Chondrocyte (in vitro differentiated cells): ENCODE measurements around the gene ZDHHC16. TPM values are rescaled to one million over a fixed set of nuclear protein-coding genes. Genes with fewer than 3 reads are reported as not detected.
"Not testable (repeated sequence)": the region's sequence is repeated elsewhere in the genome, so short reads cannot be mapped to it uniquely, and the experiment has no call there.

Experiments used
- DNase-seq: peaks from one replicate; pipeline ENCODE4 v3.0.0; 2021; ENCODE audit warnings: mixed read lengths, low spot score
- H3K27ac Mint-ChIP-seq: one replicate; pipeline ENCODE4 v1.8.0; 2021; ENCODE audit warnings: mild to moderate bottlenecking, moderate library complexity, mixed read lengths; ENCODE audit not compliant: unreplicated experiment
- H3K27me3 Mint-ChIP-seq: 2 replicates; pipeline ENCODE4 v1.8.0; 2021; ENCODE audit warnings: low read depth, mixed read lengths
- H3K36me3 Mint-ChIP-seq: 2 replicates; pipeline ENCODE4 v1.8.0; 2021; ENCODE audit warnings: low read depth, mixed read lengths
- H3K4me1 Mint-ChIP-seq: 2 replicates; pipeline ENCODE4 v1.8.0; 2021; ENCODE audit warnings: low read depth, mild to moderate bottlenecking, mixed read lengths
- H3K4me3 Mint-ChIP-seq: one replicate; pipeline ENCODE4 v1.8.0; 2021; ENCODE audit warnings: mild to moderate bottlenecking, moderate library complexity, mixed read lengths; ENCODE audit not compliant: unreplicated experiment
- H3K9me3 Mint-ChIP-seq: 2 replicates; pipeline ENCODE4 v1.8.0; 2021; ENCODE audit warnings: low read depth, mixed read lengths
- total RNA-seq: library from RNA; stranded (reverse); gene quantifications from 3 replicates; pipeline ENCODE4 v1.2.1, GENCODE V29; 2021
- TF ChIP-seq, protein P1 (sequence below): fragments of 200-600 bp; sonication (generic); IDR thresholded peaks from 2 replicates; pipeline ENCODE4 v1.5.0; 2021; ENCODE audit warnings: antibody characterized with exemption, mild to moderate bottlenecking, moderate library complexity

The ZDHHC16 gene
- total RNA-seq, 1 donor from 2014 or later, result 50.4 TPM

DNA sequence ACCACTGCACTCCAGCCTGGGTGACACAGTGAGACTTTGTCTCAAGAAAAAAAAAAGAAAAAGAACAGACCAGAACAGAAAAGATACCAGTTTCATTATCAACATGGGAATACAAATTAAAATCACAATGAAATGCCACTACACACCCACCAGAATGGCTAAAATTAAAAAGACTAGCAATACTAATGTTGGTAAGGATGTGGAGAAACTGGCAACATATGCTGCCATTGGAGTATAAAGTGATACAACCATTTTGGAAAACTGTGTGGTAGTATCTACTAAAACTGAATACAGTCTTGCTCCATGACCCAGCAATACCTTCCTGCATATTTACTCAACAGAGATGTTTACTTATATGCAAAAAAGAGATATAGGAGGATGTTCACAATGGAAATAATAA lies 41.9 kb upstream of the ZDHHC16 start:
- Mint-ChIP-seq H3K4me1 (peaks cover 19% of the 10 kb centered on the region), H3K27me3 (no peaks in the 10 kb centered on the region), H3K27ac (no peak overlapping the region), H3K4me3 (no peak overlapping the region), H3K9me3 (no peaks in the 10 kb centered on the region), H3K36me3 (no peaks in the 10 kb centered on the region)
- TF ChIP-seq, protein P1, sequence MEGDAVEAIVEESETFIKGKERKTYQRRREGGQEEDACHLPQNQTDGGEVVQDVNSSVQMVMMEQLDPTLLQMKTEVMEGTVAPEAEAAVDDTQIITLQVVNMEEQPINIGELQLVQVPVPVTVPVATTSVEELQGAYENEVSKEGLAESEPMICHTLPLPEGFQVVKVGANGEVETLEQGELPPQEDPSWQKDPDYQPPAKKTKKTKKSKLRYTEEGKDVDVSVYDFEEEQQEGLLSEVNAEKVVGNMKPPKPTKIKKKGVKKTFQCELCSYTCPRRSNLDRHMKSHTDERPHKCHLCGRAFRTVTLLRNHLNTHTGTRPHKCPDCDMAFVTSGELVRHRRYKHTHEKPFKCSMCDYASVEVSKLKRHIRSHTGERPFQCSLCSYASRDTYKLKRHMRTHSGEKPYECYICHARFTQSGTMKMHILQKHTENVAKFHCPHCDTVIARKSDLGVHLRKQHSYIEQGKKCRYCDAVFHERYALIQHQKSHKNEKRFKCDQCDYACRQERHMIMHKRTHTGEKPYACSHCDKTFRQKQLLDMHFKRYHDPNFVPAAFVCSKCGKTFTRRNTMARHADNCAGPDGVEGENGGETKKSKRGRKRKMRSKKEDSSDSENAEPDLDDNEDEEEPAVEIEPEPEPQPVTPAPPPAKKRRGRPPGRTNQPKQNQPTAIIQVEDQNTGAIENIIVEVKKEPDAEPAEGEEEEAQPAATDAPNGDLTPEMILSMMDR, result no peak
- no peak for DNase-seq

DNA sequence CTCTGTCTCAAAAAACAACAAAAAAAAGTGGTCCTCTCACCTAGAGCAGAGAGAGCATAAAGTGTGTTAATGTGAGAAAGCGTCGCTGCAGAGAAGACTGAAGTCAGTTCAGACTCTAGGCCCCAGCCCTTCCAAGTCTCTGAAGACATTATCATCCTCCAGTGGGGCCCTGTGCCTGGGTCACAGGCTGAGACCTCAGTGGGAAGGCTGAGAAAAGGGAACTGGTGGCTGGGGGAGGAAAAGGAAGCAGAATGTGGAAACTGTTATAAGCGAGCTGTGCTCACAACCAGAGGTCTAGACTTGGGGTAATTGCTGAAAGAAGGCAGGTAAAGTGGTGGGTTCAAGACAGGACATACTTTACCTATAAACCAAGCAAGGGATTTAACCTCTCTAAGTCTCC lies 39.9 kb upstream of the ZDHHC16 start:
- peak overlapping the region; percentile 36 for H3K27ac Mint-ChIP-seq
- H3K4me1 Mint-ChIP-seq, result peaks cover 10% of the 10 kb centered on the region
- H3K9me3 Mint-ChIP-seq, result no peaks in the 10 kb centered on the region
- no peak for DNase-seq
- TF ChIP-seq, protein P1, result no peak
- no peaks in the 10 kb centered on the region for H3K27me3 Mint-ChIP-seq
- H3K36me3 Mint-ChIP-seq, result no peaks in the 10 kb centered on the region
- no peak overlapping the region for H3K4me3 Mint-ChIP-seq

DNA sequence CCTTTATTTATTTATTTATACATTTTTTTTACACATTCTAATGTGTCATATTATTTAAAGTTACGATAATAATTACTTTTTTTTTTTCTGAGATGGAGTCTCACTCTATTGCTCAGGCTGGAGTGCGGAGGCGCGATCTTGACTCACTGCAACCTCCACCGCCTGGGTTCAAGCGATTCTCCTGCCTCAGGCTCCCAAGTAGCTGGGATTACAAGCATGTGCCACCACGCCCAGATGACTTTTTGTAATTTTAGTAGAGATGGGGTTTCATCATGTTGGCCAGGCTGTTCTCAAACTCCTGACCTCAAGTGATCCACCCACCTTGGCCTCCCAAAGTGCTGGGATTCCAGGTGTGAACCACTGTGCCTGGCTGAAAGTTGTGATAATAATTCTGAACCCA lies 39.5 kb upstream of the ZDHHC16 start:
- H3K27me3 Mint-ChIP-seq, H3K4me3 Mint-ChIP-seq, H3K36me3 Mint-ChIP-seq, H3K27ac Mint-ChIP-seq, H3K9me3 Mint-ChIP-seq, H3K4me1 Mint-ChIP-seq, DNase-seq: not testable (repeated sequence)

DNA sequence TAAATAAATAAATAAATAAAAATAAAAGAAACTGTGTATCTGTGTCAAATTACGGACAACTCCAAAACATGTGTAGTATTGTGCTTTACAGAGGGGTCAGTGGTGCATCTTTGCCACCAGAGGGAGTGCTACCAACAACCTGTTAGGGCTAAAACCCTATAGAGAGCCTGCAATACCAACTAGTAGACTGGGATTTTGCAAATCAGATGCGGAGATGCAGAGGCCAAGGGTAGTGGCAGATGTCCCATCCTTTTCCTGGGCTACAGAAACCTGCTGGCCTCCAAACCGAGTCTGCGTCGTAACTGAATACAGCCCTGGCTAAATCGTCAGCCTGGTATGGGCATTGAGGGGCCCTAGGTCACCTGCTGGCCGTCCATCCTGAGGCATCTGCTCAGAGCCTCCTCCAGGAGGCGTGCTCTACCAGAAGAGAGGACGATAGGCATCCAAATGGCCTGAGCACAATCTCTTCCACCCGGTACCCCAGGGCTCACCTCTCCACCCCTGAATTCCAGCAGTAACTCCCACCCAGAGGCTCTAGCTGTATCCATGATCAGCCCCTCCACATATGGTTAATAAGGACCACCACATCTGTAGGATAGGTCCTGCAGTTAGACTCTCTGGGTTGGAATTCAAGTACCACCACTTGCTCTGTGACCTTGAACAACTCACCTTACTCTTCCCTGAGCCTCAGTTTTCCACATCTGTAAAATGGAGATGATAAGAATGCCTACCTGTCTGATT lies 38.6 kb upstream of the ZDHHC16 start:
- H3K4me3 Mint-ChIP-seq, result no peak overlapping the region

DNA sequence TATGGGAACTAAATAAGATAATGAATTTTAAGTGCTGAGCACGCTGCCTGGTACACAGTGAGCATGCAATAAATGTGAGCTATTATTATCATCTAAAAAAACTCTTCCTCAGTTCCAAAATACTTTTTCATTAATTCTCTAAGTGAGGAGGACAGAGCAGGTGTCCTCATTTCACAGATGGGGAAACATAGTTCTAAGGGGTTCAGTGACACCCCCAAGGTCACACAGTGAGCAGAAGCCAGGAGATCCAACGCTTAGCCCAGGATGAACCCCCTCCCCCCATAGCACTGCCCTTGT lies 38.1 kb upstream of the ZDHHC16 start:
- TF ChIP-seq, protein P1, result no peak
- H3K27ac Mint-ChIP-seq, result no peak overlapping the region
- H3K4me3 Mint-ChIP-seq, result no peak overlapping the region
- peaks cover 6% of the 10 kb centered on the region for H3K4me1 Mint-ChIP-seq
- DNase-seq, result no peak
- no peaks in the 10 kb centered on the region for H3K36me3 Mint-ChIP-seq
- H3K27me3 Mint-ChIP-seq, result no peaks in the 10 kb centered on the region
- no peaks in the 10 kb centered on the region for H3K9me3 Mint-ChIP-seq

More for the DNA sequence above, 38.6 kb upstream of the ZDHHC16 start:
- H3K27me3 Mint-ChIP-seq, result no peaks in the 10 kb centered on the region
- no peak for DNase-seq
- H3K36me3 Mint-ChIP-seq, result no peaks in the 10 kb centered on the region
- H3K27ac Mint-ChIP-seq, result no peak overlapping the region
- H3K9me3 Mint-ChIP-seq, result no peaks in the 10 kb centered on the region
- TF ChIP-seq, protein P1, result peak; percentile 91
- peaks cover 6% of the 10 kb centered on the region for H3K4me1 Mint-ChIP-seq

DNA sequence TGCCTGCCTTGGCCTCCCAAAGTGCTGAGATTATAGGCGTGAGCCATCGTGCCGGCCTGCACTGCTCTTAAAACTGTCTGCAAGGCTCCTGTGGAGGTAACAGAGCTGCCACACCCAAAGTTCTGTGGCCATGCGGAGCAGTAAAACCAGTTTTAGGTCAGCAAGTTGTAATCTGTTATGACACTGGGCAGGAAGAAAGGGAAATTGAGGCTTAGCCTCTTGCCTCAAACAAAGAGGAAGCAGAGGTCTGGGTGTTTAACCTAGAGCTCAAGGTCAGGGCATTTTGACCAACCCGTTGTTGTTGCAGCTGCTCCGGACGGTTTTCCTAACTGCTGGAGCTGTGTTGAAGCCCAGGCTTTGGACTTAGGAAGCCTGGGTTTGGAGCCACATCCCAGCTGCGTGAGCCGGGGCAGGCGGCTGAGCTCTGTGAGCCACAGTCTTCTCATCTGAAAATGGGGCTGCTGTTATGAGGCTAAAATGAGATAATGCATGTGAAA lies 37.4 kb upstream of the ZDHHC16 start:
- H3K36me3 Mint-ChIP-seq, result no peaks in the 10 kb centered on the region
- H3K9me3 Mint-ChIP-seq, result no peaks in the 10 kb centered on the region
- TF ChIP-seq, protein P1, result no peak
- H3K27me3 Mint-ChIP-seq, result no peaks in the 10 kb centered on the region
- no peak overlapping the region for H3K4me3 Mint-ChIP-seq
- DNase-seq, result no peak
- H3K27ac Mint-ChIP-seq, result no peak overlapping the region
- peaks cover 6% of the 10 kb centered on the region for H3K4me1 Mint-ChIP-seq
